ENCODE measurements around the gene CALD1. TPM values are rescaled to one million over a fixed set of nuclear protein-coding genes. Genes with fewer than 3 reads are reported as not detected.

Gene CALD1
- total RNA-seq, 1 experiment from 2014 or later, result 22.1 TPM

DNA sequence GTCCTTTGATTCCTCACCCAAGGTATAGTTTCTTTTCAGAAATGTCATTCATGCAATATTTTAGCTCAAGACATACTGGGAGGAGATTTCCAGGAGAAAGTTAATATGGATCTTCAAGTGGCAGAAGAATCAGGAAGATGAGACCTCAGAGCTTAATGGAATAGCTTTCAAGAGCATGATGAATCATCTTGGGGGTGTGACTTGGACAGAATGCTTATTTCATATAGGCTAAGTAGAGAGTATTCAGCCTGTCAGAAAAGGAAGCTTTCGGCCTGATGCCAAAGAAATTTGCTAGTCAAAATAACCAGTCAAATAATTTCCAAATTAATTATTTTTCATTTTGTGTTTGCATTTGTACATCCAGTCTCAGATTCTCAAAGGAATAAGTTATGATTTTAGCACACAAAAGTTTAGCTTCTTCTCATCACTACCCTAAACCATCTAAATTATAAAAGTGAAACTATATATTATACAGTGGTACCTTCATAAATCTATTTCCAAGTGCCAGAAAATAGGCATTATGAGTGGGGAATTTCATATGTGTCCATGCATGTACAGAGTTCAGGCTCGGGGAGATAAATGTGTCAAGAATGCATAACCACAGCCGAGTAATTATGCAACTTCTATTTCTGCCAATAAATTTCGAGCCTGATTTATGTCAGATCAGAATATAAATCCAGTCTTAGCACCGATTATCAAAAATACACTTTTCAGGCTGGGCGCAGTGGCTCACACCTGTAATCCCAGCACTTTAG lies 27.3 kb upstream of the CALD1 start:
- Histone ChIP-seq H3K27me3 (ENCODE audit: low read length) (no peaks in the 10 kb centered on the region), H3K36me3 (ENCODE audit: low read depth, low read length) (no peaks in the 10 kb centered on the region; the same call in 1 of the 2 replicates), H3K79me2 (ENCODE audit: low read length) (no peaks in the 10 kb centered on the region), H3K9ac (ENCODE audit: low read length) (no peak overlapping the region), H4K20me1 (ENCODE audit: low read length) (no peaks in the 10 kb centered on the region), H3K4me1 (ENCODE audit: insufficient read depth, low read length) (no peaks in the 10 kb centered on the region), H2AFZ (ENCODE audit: low read length) (no peak overlapping the region), H3K9me2 (replicated peaks; ENCODE audit: low read length) (no peaks in the 10 kb centered on the region), H3K4me3 (ENCODE audit: low read length) (no peak overlapping the region), H3K27ac (ENCODE audit: low read length) (no peak overlapping the region), H3K4me2 (ENCODE audit: low read length) (no peak overlapping the region), H3K9me3 (ENCODE audit: low read length) (no peaks in the 10 kb centered on the region), H3F3A (ENCODE audit: low read length, unreplicated experiment) (no peaks in the 10 kb centered on the region)
- DNase-seq (peak; percentile 41), ATAC-seq (no peak; the same call in 1 of the 2 replicates)
- intact Hi-C loops (cut with micrococcal nuclease), result no loop called here
- TF ChIP-seq, protein P1, sequence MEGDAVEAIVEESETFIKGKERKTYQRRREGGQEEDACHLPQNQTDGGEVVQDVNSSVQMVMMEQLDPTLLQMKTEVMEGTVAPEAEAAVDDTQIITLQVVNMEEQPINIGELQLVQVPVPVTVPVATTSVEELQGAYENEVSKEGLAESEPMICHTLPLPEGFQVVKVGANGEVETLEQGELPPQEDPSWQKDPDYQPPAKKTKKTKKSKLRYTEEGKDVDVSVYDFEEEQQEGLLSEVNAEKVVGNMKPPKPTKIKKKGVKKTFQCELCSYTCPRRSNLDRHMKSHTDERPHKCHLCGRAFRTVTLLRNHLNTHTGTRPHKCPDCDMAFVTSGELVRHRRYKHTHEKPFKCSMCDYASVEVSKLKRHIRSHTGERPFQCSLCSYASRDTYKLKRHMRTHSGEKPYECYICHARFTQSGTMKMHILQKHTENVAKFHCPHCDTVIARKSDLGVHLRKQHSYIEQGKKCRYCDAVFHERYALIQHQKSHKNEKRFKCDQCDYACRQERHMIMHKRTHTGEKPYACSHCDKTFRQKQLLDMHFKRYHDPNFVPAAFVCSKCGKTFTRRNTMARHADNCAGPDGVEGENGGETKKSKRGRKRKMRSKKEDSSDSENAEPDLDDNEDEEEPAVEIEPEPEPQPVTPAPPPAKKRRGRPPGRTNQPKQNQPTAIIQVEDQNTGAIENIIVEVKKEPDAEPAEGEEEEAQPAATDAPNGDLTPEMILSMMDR (conservative IDR thresholded peaks at IDR 0.05; ENCODE audit: low read depth, low read length), result no peak
- TF ChIP-seq EZH2phosphoT487 (IDR thresholded peaks at IDR 0.05; ENCODE audit: borderline replicate concordance, low read length) (no peak), EZH2 (IDR thresholded peaks at IDR 0.05; ENCODE audit: low read length, unreplicated experiment) (no peak)
- CTCF ChIA-PET, result no interaction called here
- no TSS peak for BruUV-seq (replicated peaks)
- POLR2A ChIA-PET (ENCODE audit: unreplicated experiment), result no interaction called here

GRCh38 chr7:134755422-134756022 lies 23.9 kb upstream of the CALD1 start:
- Histone ChIP-seq H3K4me1 (ENCODE audit: insufficient read depth, low read length) (no peaks in the 10 kb centered on the region), H2AFZ (ENCODE audit: low read length) (no peak overlapping the region), H4K20me1 (ENCODE audit: low read length) (no peaks in the 10 kb centered on the region), H3K27me3 (ENCODE audit: low read length) (no peaks in the 10 kb centered on the region), H3F3A (ENCODE audit: low read length, unreplicated experiment) (no peaks in the 10 kb centered on the region), H3K9me3 (ENCODE audit: low read length) (no peaks in the 10 kb centered on the region), H3K9ac (ENCODE audit: low read length) (no peak overlapping the region), H3K79me2 (ENCODE audit: low read length) (no peaks in the 10 kb centered on the region), H3K27ac (ENCODE audit: low read length) (no peak overlapping the region), H3K4me2 (ENCODE audit: low read length) (no peak overlapping the region), H3K9me2 (replicated peaks; ENCODE audit: low read length) (no peaks in the 10 kb centered on the region), H3K4me3 (ENCODE audit: low read length) (no peak overlapping the region), H3K36me3 (ENCODE audit: low read depth, low read length) (no peaks in the 10 kb centered on the region; the same call in 1 of the 2 replicates)
- ChIA-PET CTCF (no interaction called here), POLR2A (ENCODE audit: unreplicated experiment) (no interaction called here)
- TF ChIP-seq, protein P1 (conservative IDR thresholded peaks at IDR 0.05; ENCODE audit: low read depth, low read length), result peak; percentile 67
- no peak for TF ChIP-seq EZH2 (IDR thresholded peaks at IDR 0.05; ENCODE audit: low read length, unreplicated experiment)
- TF ChIP-seq EZH2phosphoT487 (IDR thresholded peaks at IDR 0.05; ENCODE audit: borderline replicate concordance, low read length), result no peak
- DNase-seq (peak; percentile 34), ATAC-seq (0 out of 2 replicates have a peak, but pooled peaks have one; percentile 37)
- BruUV-seq (replicated peaks), result no TSS peak
- intact Hi-C loops (cut with micrococcal nuclease), result no loop called here

GRCh38 chr7:134757938-134758337 lies 21.5 kb upstream of the CALD1 start:
- H3K9me2 ChIP-seq (replicated peaks; ENCODE audit: low read length), result no peaks in the 10 kb centered on the region
- intact Hi-C loops (cut with micrococcal nuclease), result no loop called here
- H3K4me3 ChIP-seq (ENCODE audit: low read length), result no peak overlapping the region
- no peak overlapping the region for H3K27ac ChIP-seq (ENCODE audit: low read length)
- TF ChIP-seq EZH2 (IDR thresholded peaks at IDR 0.05; ENCODE audit: low read length, unreplicated experiment) (no peak), EZH2phosphoT487 (IDR thresholded peaks at IDR 0.05; ENCODE audit: borderline replicate concordance, low read length) (no peak)
- TF ChIP-seq, protein P1 (conservative IDR thresholded peaks at IDR 0.05; ENCODE audit: low read depth, low read length), result no peak
- no peaks in the 10 kb centered on the region for H3K27me3 ChIP-seq (ENCODE audit: low read length)
- H3K36me3 ChIP-seq (ENCODE audit: low read depth, low read length), result no peaks in the 10 kb centered on the region; the same call in 1 of the 2 replicates
- ChIA-PET POLR2A (ENCODE audit: unreplicated experiment) (no interaction called here), CTCF (no interaction called here)
- no peaks in the 10 kb centered on the region for H3F3A ChIP-seq (ENCODE audit: low read length, unreplicated experiment)
- BruUV-seq (replicated peaks), result no TSS peak
- no peaks in the 10 kb centered on the region for H3K9me3 ChIP-seq (ENCODE audit: low read length)
- no peak overlapping the region for H2AFZ ChIP-seq (ENCODE audit: low read length)
- H3K4me2 ChIP-seq (ENCODE audit: low read length), result no peak overlapping the region
- DNase-seq (no peak), ATAC-seq (no peak)
- no peaks in the 10 kb centered on the region for H4K20me1 ChIP-seq (ENCODE audit: low read length)
- no peaks in the 10 kb centered on the region for H3K4me1 ChIP-seq (ENCODE audit: insufficient read depth, low read length)
- H3K79me2 ChIP-seq (ENCODE audit: low read length), result no peaks in the 10 kb centered on the region
- H3K9ac ChIP-seq (ENCODE audit: low read length), result no peak overlapping the region

All from PC-3 (cell line).